Measurements from ENCODE around the gene PROB1. TPM values are rescaled to one million over a fixed set of nuclear protein-coding genes. Genes with fewer than 3 reads are reported as not detected.
A peak's percentile ranks its signal among the peaks of the same experiment; 100 is the strongest.

PROB1 gene
- total RNA-seq, 1 experiment from 2014 or later, result 0.82 TPM

DNA sequence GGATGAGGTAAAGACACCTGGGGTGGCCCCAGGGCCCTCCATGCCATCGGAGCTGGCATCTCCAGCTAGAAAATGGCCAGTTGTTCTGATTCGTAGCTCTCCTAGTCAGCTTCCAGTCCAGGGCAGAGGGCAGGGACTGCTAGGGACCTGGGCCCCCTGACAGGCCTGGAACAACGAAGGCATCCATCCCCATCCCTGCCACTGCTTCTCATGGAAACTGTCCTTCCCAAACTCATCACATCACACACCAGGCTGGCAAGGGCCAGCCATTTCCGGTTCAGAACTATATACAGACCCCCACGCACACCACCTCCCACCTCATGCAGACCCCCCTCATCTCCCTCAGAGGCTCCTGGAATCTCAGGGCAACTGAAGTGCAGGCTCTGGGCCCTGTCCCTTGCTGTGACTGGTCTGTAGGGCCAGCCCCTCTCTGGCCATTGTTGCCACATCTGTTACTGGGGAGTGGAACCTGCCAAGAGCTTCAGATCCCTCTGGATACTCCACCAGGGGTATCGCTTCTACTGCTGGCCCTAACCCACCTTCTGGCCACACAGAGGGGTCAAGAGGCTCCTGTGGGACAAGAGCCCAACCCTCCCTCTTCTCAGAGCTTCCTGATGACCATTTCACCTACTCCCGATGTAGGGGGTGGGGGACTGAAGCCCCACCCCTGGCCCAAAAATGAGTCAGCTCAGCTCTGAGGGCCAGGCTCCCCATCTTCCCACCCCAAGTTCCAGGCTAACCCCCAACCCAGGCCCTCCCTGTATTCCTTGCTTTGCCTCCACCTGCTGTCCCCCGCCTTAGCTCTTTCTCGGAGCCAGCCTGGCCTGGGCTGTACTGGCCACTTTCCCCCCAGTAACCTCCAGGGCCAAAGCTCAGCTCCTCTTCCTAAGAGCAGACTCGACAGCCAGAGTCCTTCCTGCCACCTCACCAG is 4.0 kb downstream of the PROB1 start:
- no peak for TF ChIP-seq EZH2 (IDR thresholded peaks at IDR 0.05; ENCODE audit: borderline replicate concordance, low read depth, low read length, poor library complexity, severe bottlenecking)
- TF ChIP-seq, protein P1, sequence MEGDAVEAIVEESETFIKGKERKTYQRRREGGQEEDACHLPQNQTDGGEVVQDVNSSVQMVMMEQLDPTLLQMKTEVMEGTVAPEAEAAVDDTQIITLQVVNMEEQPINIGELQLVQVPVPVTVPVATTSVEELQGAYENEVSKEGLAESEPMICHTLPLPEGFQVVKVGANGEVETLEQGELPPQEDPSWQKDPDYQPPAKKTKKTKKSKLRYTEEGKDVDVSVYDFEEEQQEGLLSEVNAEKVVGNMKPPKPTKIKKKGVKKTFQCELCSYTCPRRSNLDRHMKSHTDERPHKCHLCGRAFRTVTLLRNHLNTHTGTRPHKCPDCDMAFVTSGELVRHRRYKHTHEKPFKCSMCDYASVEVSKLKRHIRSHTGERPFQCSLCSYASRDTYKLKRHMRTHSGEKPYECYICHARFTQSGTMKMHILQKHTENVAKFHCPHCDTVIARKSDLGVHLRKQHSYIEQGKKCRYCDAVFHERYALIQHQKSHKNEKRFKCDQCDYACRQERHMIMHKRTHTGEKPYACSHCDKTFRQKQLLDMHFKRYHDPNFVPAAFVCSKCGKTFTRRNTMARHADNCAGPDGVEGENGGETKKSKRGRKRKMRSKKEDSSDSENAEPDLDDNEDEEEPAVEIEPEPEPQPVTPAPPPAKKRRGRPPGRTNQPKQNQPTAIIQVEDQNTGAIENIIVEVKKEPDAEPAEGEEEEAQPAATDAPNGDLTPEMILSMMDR (conservative IDR thresholded peaks at IDR 0.05; ENCODE audit: low read depth, low read length), result no peak
- Histone ChIP-seq H3K4me1 (ENCODE audit: insufficient read depth, low read length, poor library complexity, severe bottlenecking) (peaks cover 24% of the 10 kb centered on the region), H3K9me3 (ENCODE audit: low read depth, low read length, poor library complexity, severe bottlenecking) (no peaks in the 10 kb centered on the region), H3K27me3 (replicated peaks; ENCODE audit: insufficient read depth, low read depth, low read length, poor library complexity) (peaks cover 14% of the 10 kb centered on the region), H3K4me3 (ENCODE audit: low read depth, low read length, poor library complexity, severe bottlenecking) (no peak overlapping the region), H3K36me3 (ENCODE audit: insufficient read depth, low read length, poor library complexity, severe bottlenecking) (no peaks in the 10 kb centered on the region), H3K27ac (ENCODE audit: low read depth, low read length, poor library complexity, severe bottlenecking) (no peak overlapping the region)
- ChIA-PET CTCF (interaction anchor here (0.7 kb wide), 1 partner anchor 128 kb away, joined by 6 read pairs; no protein-coding TSS in a partner anchor), POLR2A (ENCODE audit: low non-redundant PET) (interaction anchor here (0.5 kb wide), 1 partner anchor 363 kb away, joined by 7 read pairs; no protein-coding TSS in a partner anchor)
- BruUV-seq (replicated peaks), result no TSS peak
- intact Hi-C loops (cut with micrococcal nuclease; ENCODE audit: unreplicated experiment), result loop anchor here (5.0 kb wide), 1 partner anchor 749 kb away; no protein-coding TSS in a partner anchor
- DNase-seq (ENCODE audit: low spot score), result no peak

DNA sequence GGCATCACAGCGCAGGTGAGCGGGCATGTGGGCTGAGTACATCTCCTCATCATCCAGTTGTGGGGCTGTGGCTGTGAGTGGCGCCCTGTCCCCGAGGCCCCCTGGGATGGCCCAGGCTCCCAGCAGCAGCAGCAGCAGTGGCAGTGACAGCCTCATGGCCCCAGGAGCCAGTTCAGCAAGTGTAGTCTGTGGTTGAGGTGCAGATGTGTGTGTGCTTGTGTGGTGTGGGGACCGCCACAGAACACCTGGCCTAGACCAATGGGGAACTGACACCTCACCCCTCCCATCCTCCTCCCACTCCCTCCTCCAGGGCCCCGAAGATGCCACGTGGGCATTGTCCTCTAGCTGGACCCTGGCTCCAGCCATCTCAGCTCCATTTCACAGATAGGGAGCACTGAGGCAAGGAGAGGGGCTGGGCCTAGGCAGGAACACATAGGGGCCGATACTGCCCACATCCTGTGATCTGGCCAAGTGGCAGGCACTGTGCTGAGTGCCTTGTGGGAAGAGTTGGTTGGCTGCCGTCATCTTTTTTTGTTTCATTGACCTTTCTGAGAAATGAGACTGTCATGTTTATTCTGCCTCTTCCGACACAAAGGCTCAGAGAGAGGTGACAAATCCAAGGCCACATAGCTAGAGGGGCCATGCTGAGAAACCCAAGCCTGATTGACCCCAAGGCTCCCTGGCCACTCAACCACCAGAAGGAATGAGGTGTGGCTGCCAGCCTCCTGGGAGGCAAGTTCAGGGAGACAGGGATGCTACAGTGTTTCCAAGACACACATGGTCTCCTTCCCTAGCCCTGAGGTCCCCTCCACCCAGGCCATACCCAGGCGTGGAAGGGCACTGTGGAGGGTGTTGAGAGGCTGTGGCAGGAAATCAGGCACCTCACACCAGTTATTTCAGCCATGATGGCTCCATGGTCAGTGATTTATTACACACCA is 4.9 kb downstream of the PROB1 start, which contains the start of gene MZB1:
Gene MZB1 (minus strand): TSS at position 213 of the 938 bp plus-strand sequence. CDS start 57 bp downstream, at position 156.
- BruUV-seq (replicated peaks), result no TSS peak
- Histone ChIP-seq H3K4me3 (ENCODE audit: low read depth, low read length, poor library complexity, severe bottlenecking) (no peak within 1 kb of the TSS), H3K4me1 (ENCODE audit: insufficient read depth, low read length, poor library complexity, severe bottlenecking) (peaks cover 24% of the 10 kb centered on the region), H3K27ac (ENCODE audit: low read depth, low read length, poor library complexity, severe bottlenecking) (no peak within 1 kb of the TSS), H3K27me3 (replicated peaks; ENCODE audit: insufficient read depth, low read depth, low read length, poor library complexity) (peaks cover 14% of the 10 kb centered on the region), H3K36me3 (ENCODE audit: insufficient read depth, low read length, poor library complexity, severe bottlenecking) (no peaks in the 10 kb centered on the region), H3K9me3 (ENCODE audit: low read depth, low read length, poor library complexity, severe bottlenecking) (no peaks in the 10 kb centered on the region)
- intact Hi-C loops (cut with micrococcal nuclease; ENCODE audit: unreplicated experiment), result loop anchor here (5.0 kb wide), 1 partner anchor 748 kb away; no protein-coding TSS in a partner anchor
- DNase-seq (ENCODE audit: low spot score), result no peak
- POLR2A ChIA-PET (ENCODE audit: low non-redundant PET), result no interaction called here
- TF ChIP-seq, protein P1 (conservative IDR thresholded peaks at IDR 0.05; ENCODE audit: low read depth, low read length), result no peak
- TF ChIP-seq EZH2 (IDR thresholded peaks at IDR 0.05; ENCODE audit: borderline replicate concordance, low read depth, low read length, poor library complexity, severe bottlenecking), result no peak
- CTCF ChIA-PET, result no interaction called here

DNA sequence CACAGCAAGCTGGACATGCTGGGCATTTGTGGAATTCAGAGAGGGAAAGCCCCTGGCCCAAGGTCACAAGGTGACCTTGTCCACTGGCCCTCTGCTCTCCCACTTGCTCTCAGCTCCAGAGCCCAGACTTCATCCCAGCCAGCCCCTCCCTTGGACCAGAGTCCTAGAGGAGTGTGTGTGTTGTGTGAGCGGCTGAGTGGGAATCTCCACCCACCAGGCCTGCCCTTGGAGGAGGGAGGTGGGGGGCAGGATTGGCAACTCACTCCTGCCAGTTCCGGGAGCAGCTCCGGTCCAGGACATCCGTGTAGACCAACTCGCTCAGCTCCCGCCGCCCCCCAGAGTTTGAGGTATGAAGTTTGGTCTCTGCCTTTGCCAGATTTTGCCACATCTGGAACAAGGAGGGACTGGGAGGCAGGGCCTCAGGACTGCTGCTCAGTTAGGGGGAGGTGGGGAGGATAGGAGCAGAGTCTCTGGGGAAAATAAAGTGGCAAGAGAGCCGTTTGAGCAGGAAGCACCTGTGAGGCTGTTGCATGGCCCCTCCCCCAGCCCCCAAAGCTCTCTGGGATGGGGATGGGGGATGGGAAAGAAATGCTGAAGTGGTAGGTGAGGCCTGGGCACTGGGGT is 6.6 kb downstream of the PROB1 start:
- POLR2A ChIA-PET (ENCODE audit: low non-redundant PET), result no interaction called here
- peak; percentile 45 for DNase-seq (ENCODE audit: low spot score)
- no TSS peak for BruUV-seq (replicated peaks)

More for the DNA sequence above, 6.6 kb downstream of the PROB1 start:
- H3K9me3 ChIP-seq (ENCODE audit: low read depth, low read length, poor library complexity, severe bottlenecking), result no peaks in the 10 kb centered on the region
- intact Hi-C loops (cut with micrococcal nuclease; ENCODE audit: unreplicated experiment), result no loop called here
- H3K4me3 ChIP-seq (ENCODE audit: low read depth, low read length, poor library complexity, severe bottlenecking), result no peak overlapping the region
- H3K36me3 ChIP-seq (ENCODE audit: insufficient read depth, low read length, poor library complexity, severe bottlenecking), result no peaks in the 10 kb centered on the region
- H3K27me3 ChIP-seq (replicated peaks; ENCODE audit: insufficient read depth, low read depth, low read length, poor library complexity), result peaks cover 4% of the 10 kb centered on the region
- H3K4me1 ChIP-seq (ENCODE audit: insufficient read depth, low read length, poor library complexity, severe bottlenecking), result peaks cover 19% of the 10 kb centered on the region
- H3K27ac ChIP-seq (ENCODE audit: low read depth, low read length, poor library complexity, severe bottlenecking), result no peak overlapping the region
- TF ChIP-seq, protein P1 (conservative IDR thresholded peaks at IDR 0.05; ENCODE audit: low read depth, low read length), result no peak
- CTCF ChIA-PET, result no interaction called here
